HCT116 (cell line): ENCODE data around the gene KCNE5. TPM values are rescaled to one million over a fixed set of nuclear protein-coding genes. Genes with fewer than 3 reads are reported as not detected.

Experiments
- ATAC-seq: fragments of 200-7000 bp; cut with Tn5 transposase; 2 replicates; pipeline ENCODE4 v1.9.1; 2020; ENCODE audit warnings: mild to moderate bottlenecking, moderate library complexity
- BruUV-seq: library from RNA; stranded (reverse); fragments of 400-500 nt; replicated peaks from 2 replicates; lab custom pipeline; 2021; lab: Mats Ljungman, UMichigan
- CTCF ChIA-PET: fragments of 300-600 bp; sonication (Branson Sonifier 250); formaldehyde crosslinking; loops from one replicate; lab custom pipeline; 2021; ENCODE audit warnings: antibody characterized with exemption; lab: Charles Lee
- POLR2A ChIA-PET: fragments of 300-600, 350-600 bp; sonication (Branson Sonifier 250); formaldehyde crosslinking; loops from one replicate; lab custom pipeline; 2021; ENCODE audit warnings: antibody characterized with exemption; lab: Charles Lee
- RAD21 ChIA-PET, 2 experiments: fragments of 300-600 bp; sonication (Branson Sonifier 250); formaldehyde crosslinking; loops; one replicate each; lab custom pipeline; 2023; ENCODE audit warnings: low total read pairs in 2 of 2; ENCODE audit not compliant: uncharacterized antibody in 2 of 2, unreplicated experiment in 2 of 2, low non-redundant PET in 1 of 2; lab: Charles Lee
- DNase-seq: peaks from one replicate; pipeline ENCODE4 v3.0.0-alpha.2; 2010; ENCODE audit warnings: low read depth, low spot score
- H2AFZ ChIP-seq: fragments of 200-600 bp; shearing (Covaris generic), sonication (generic); 2 replicates; pipeline ENCODE4 v1.6.1; 2017; ENCODE audit warnings: low read depth, mixed run types, mixed read lengths, antibody characterized with exemption, low read length; ENCODE audit not compliant: poor library complexity, severe bottlenecking
- H3K27ac ChIP-seq: 2 replicates; pipeline ENCODE4 v1.5.1; 2012; ENCODE audit warnings: low read depth, low read length
- H3K27me3 ChIP-seq: fragments of 200-600 bp; sonication (generic); 2 replicates; pipeline ENCODE4 v1.6.1; 2016; ENCODE audit warnings: mixed run types, low read length, mixed read lengths; ENCODE audit not compliant: insufficient read depth
- H3K36me3 ChIP-seq, 2 experiments: fragments of 200-500 bp in 1 of 2; fragments of 200-600 bp in 1 of 2; sonication (Bioruptor generic) in 1 of 2; sonication (generic) in 1 of 2; 2 replicates each; pipeline versions ENCODE4 v1.5.1 to v1.6.1; 2014 to 2016; ENCODE audit warnings: low read length in 2 of 2, inconsistent platforms in 1 of 2, mixed read lengths in 1 of 2, mixed run types in 1 of 2; ENCODE audit not compliant: insufficient read depth in 2 of 2, control insufficient read depth in 1 of 2
- H3K4me1 ChIP-seq, 2 experiments: fragments of 200-600 bp in 1 of 2; sonication (generic) in 1 of 2; 2 replicates each; pipeline versions ENCODE4 v1.5.1 to v1.6.1; 2012 to 2017; ENCODE audit warnings: low read length in 2 of 2, inconsistent platforms in 1 of 2, mild to moderate bottlenecking in 1 of 2, mixed read lengths in 1 of 2, mixed run types in 1 of 2, moderate library complexity in 1 of 2; ENCODE audit not compliant: insufficient read depth in 2 of 2, control insufficient read depth in 1 of 2
- H3K4me2 ChIP-seq: fragments of 200-600 bp; sonication (generic); 2 replicates; pipeline ENCODE4 v1.6.1; 2017; ENCODE audit warnings: mixed run types, low read length, mixed read lengths
- H3K4me3 ChIP-seq, 2 experiments: fragments of 200-600 bp in 1 of 2; sonication (generic) in 1 of 2; replicated peaks in 1 of 2; 2 replicates each; pipeline ENCODE4 v1.5.1; 2011 to 2016; ENCODE audit warnings: low read length in 2 of 2, control low read depth in 1 of 2, low read depth in 1 of 2, mild to moderate bottlenecking in 1 of 2, mixed read lengths in 1 of 2, mixed run types in 1 of 2
- H3K79me2 ChIP-seq: fragments of 200-600 bp; sonication (generic); 2 replicates; pipeline ENCODE4 v1.6.1; 2017; ENCODE audit warnings: mild to moderate bottlenecking, mixed run types, low read length, moderate library complexity, mixed read lengths; ENCODE audit not compliant: insufficient read depth
- H3K9ac ChIP-seq: fragments of 200-600 bp; sonication (generic); 2 replicates; pipeline ENCODE4 v1.6.1; 2016; ENCODE audit warnings: low read length, mixed read lengths
- H3K9me2 ChIP-seq: fragments of 200-600 bp; sonication (generic), shearing (Covaris generic); 2 replicates; pipeline ENCODE4 v1.6.1; 2017; ENCODE audit warnings: mixed run types, mild to moderate bottlenecking, moderate library complexity; ENCODE audit not compliant: insufficient read depth
- H3K9me3 ChIP-seq, 2 experiments: fragments of 200-500 bp in 1 of 2; fragments of 200-600 bp in 1 of 2; sonication (Bioruptor generic) in 1 of 2; sonication (generic) in 1 of 2; 2 replicates each; pipeline ENCODE4 v1.6.1; 2014 to 2017; ENCODE audit warnings: low read length in 2 of 2, mixed read lengths in 2 of 2, inconsistent platforms in 1 of 2, low read depth in 1 of 2, mild to moderate bottlenecking in 1 of 2, mixed run types in 1 of 2, moderate library complexity in 1 of 2; ENCODE audit not compliant: control insufficient read depth in 1 of 2, insufficient read depth in 1 of 2
- H4K20me1 ChIP-seq: fragments of 200-600 bp; sonication (generic), shearing (Covaris generic); 2 replicates; pipeline ENCODE4 v1.6.1; 2017; ENCODE audit warnings: mixed run types, mild to moderate bottlenecking, moderate library complexity; ENCODE audit not compliant: insufficient read depth
- ATF3 ChIP-seq: IDR thresholded peaks from 2 replicates; pipeline ENCODE4 v1.6.1; 2012
- CBX3 ChIP-seq: IDR thresholded peaks from 2 replicates; pipeline ENCODE4 v1.6.1; 2012; ENCODE audit warnings: low read depth
- ELF1 ChIP-seq: IDR thresholded peaks from 2 replicates; pipeline ENCODE4 v1.6.1; 2012; ENCODE audit warnings: low read depth, borderline replicate concordance
- EZH2 ChIP-seq: fragments of 200-600 bp; sonication (generic); IDR thresholded peaks from 2 replicates; pipeline ENCODE4 v1.6.1; 2017; ENCODE audit warnings: antibody characterized with exemption, mixed run types
- EZH2phosphoT487 ChIP-seq: fragments of 200-600 bp; IDR thresholded peaks from 2 replicates; pipeline ENCODE4 v1.6.1; 2018; ENCODE audit warnings: antibody characterized with exemption, borderline replicate concordance
- POLR2AphosphoS5 ChIP-seq: IDR thresholded peaks from 2 replicates; pipeline ENCODE4 v1.6.1; 2011; ENCODE audit warnings: mild to moderate bottlenecking, low read depth, low read length, moderate library complexity
- SIN3A ChIP-seq: IDR thresholded peaks from 2 replicates; pipeline ENCODE4 v1.6.1; 2012; ENCODE audit warnings: low read depth
- intact Hi-C: fragments of 100-400 bp; cut with micrococcal nuclease; formaldehyde crosslinking; loops from 2 replicates; pipeline ENCODE4 v1.10.0; 2022
- total RNA-seq: library from RNA; stranded (reverse); gene quantifications from one replicate; pipeline ENCODE4 v1.2.1, GENCODE V29; 2021; ENCODE audit not compliant: unreplicated experiment

Gene KCNE5
- total RNA-seq, 1 experiment from 2014 or later, result not detected

- intact Hi-C loops, result no loop called here
- CTCF ChIA-PET, result no interaction called here
- Histone ChIP-seq H3K79me2 (no peaks in the 10 kb centered on the region), H3K9me2 (no peaks in the 10 kb centered on the region), H3K27me3 (no peaks in the 10 kb centered on the region), H3K9me3 (no peaks in the 10 kb centered on the region), H3K4me1 (no peaks in the 10 kb centered on the region), H3K4me3 (no peak overlapping the region), H3K36me3 (0 out of 4 replicates have a peak, but pooled peaks cover 0 to 3% of the 10 kb centered on the region in 2 experiments), H3K9ac (no peak overlapping the region), H3K4me2 (no peak overlapping the region), H4K20me1 (no peaks in the 10 kb centered on the region), H2AFZ (no peak overlapping the region), H3K27ac (no peak overlapping the region)
- BruUV-seq, result no TSS peak
- DNase-seq (no peak), ATAC-seq (no peak)
- RAD21 ChIA-PET, result no interaction called here
- TF ChIP-seq ELF1 (no peak), EZH2 (no peak), POLR2AphosphoS5 (no peak)
- POLR2A ChIA-PET, result no interaction called here
Measured at GRCh38 chrX:109656774-109657173, 31.8 kb upstream of the KCNE5 start.

- H3K9me2 ChIP-seq, result no peaks in the 10 kb centered on the region
- no peak for TF ChIP-seq SIN3A
- no peak for TF ChIP-seq EZH2
- no peak for TF ChIP-seq CBX3
- no peak for TF ChIP-seq ATF3
- no peak for TF ChIP-seq ELF1
- TF ChIP-seq EZH2phosphoT487, result no peak
- H3K36me3 ChIP-seq, result 0 out of 4 replicates have a peak, but pooled peaks cover 0 to 3% of the 10 kb centered on the region in 2 experiments
- no peak overlapping the region for H3K4me2 ChIP-seq
- H4K20me1 ChIP-seq, result no peaks in the 10 kb centered on the region
- BruUV-seq, result no TSS peak
- no peak overlapping the region for H3K27ac ChIP-seq
- no peak overlapping the region for H3K4me3 ChIP-seq
- ATAC-seq (no peak), DNase-seq (no peak)
- H3K9me3 ChIP-seq, result no peaks in the 10 kb centered on the region
- no peaks in the 10 kb centered on the region for H3K4me1 ChIP-seq
- H2AFZ ChIP-seq, result no peak overlapping the region
- ChIA-PET CTCF (no interaction called here), RAD21 (no interaction called here), POLR2A (no interaction called here)
- H3K9ac ChIP-seq, result no peak overlapping the region
- intact Hi-C loops, result no loop called here
- H3K79me2 ChIP-seq, result no peaks in the 10 kb centered on the region
- H3K27me3 ChIP-seq, result no peaks in the 10 kb centered on the region
Measured at GRCh38 chrX:109655502-109656201, 30.7 kb upstream of the KCNE5 start.
